GM18873 (cell line): ENCODE data around the gene PAMR1.
"Not testable (repeated sequence)": the region's sequence is repeated elsewhere in the genome, so short reads cannot be mapped to it uniquely, and the experiment has no call there.

Experiments used
- ATAC-seq: cut with Tn5 transposase; IDR thresholded peaks from one replicate; pipeline ENCODE4 v1.9.1; 2021; ENCODE audit warnings: mild to moderate bottlenecking, moderate library complexity, moderate number of reproducible peaks; ENCODE audit not compliant: unreplicated experiment, low FRiP score

The PAMR1 gene, protein sequence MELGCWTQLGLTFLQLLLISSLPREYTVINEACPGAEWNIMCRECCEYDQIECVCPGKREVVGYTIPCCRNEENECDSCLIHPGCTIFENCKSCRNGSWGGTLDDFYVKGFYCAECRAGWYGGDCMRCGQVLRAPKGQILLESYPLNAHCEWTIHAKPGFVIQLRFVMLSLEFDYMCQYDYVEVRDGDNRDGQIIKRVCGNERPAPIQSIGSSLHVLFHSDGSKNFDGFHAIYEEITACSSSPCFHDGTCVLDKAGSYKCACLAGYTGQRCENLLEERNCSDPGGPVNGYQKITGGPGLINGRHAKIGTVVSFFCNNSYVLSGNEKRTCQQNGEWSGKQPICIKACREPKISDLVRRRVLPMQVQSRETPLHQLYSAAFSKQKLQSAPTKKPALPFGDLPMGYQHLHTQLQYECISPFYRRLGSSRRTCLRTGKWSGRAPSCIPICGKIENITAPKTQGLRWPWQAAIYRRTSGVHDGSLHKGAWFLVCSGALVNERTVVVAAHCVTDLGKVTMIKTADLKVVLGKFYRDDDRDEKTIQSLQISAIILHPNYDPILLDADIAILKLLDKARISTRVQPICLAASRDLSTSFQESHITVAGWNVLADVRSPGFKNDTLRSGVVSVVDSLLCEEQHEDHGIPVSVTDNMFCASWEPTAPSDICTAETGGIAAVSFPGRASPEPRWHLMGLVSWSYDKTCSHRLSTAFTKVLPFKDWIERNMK

GRCh38 chr11:35525501-35526175 is at the start of gene PAMR1:
TSS of gene PAMR1 (minus strand) at chr11:35525616. CDS start at chr11:35525585, 31 bp downstream.
- no peak for ATAC-seq

DNA sequence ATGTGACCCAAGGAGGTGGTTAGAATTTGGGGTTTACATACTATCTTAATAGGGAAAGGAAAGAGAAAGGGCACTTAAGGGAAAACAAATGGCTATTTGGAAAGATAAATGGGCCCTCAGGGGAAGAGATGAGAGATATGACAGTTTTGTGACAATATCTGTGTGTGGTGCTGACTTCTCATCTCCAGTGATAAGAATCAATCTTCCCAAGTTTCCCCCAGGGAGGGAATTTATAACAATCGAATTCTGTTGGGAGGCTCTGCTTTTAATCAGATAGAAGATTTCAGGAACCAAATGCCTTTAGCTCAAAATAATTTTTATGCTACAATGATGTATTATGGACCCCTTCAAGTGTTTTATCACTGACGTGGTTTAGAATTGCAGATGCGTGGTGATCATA is 46.3 kb upstream of the PAMR1 start:
- no peak for ATAC-seq

- no peak for ATAC-seq
These were observed 42.5 kb upstream of the PAMR1 start for GRCh38 chr11:35567737-35568465.

GRCh38 chr11:35566885-35567284 is 41.5 kb upstream of the PAMR1 start:
- ATAC-seq = no peak

- ATAC-seq = no peak
These were observed 40.8 kb upstream of the PAMR1 start for GRCh38 chr11:35566181-35566580.

DNA sequence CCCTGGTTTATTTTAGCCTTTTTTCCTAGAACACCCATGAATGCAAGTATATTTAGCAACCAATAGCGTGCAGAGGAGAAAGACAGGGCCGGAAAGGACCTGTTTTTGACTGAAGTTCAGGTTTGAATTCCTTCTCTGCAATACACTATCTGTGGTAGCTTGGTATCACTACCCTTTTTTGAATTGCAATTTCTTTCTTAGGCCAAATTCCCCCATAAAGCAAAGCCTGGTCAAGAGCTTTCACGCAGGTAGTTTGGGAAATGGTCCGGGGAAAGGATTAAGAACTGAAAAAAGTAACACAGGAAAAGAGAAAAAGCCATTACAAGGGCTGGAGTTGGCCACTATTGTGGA is 38.8 kb upstream of the PAMR1 start:
- ATAC-seq = no peak

GRCh38 chr11:35563484-35564244 is 38.2 kb upstream of the PAMR1 start:
- no peak for ATAC-seq

GRCh38 chr11:35559949-35560348 is 34.5 kb upstream of the PAMR1 start:
- no peak for ATAC-seq

DNA sequence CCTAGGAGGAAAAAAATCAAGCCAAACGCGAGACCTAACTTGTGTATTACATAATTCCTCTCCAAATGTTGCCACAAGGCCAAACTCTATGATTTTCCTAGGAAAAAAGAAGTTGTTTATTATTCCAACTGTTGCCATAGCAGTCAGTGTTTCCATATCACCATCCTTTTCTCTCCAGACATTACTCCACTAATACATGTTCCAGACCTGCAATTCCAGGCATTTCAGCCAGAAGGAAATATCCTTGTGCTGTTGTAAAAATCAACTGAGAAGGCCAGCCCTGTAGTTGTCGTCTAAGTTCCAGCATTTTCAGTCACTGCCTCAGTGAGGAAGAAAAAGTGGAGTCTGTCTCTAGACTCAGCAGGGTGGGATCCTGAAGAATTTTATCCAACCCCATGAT is 33.1 kb upstream of the PAMR1 start:
- no peak for ATAC-seq

DNA sequence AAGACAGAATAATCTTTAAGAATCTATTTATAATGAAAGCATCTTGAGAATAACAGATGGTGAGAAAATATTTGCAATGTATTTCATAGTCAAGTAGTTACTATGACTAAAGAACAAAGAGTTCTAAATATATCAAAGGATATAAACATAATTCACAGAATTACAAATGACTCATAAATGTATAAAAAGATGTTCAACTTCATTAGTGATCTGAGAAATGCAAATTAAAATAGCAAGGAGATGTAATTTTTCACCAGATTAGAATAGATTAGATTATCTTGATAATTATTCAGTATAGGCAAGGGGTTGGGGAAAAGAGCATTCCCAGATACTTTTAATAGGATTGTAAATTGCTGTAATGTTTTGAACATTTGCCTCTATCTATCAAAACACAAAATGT is 30.1 kb upstream of the PAMR1 start:
- no peak for ATAC-seq

DNA sequence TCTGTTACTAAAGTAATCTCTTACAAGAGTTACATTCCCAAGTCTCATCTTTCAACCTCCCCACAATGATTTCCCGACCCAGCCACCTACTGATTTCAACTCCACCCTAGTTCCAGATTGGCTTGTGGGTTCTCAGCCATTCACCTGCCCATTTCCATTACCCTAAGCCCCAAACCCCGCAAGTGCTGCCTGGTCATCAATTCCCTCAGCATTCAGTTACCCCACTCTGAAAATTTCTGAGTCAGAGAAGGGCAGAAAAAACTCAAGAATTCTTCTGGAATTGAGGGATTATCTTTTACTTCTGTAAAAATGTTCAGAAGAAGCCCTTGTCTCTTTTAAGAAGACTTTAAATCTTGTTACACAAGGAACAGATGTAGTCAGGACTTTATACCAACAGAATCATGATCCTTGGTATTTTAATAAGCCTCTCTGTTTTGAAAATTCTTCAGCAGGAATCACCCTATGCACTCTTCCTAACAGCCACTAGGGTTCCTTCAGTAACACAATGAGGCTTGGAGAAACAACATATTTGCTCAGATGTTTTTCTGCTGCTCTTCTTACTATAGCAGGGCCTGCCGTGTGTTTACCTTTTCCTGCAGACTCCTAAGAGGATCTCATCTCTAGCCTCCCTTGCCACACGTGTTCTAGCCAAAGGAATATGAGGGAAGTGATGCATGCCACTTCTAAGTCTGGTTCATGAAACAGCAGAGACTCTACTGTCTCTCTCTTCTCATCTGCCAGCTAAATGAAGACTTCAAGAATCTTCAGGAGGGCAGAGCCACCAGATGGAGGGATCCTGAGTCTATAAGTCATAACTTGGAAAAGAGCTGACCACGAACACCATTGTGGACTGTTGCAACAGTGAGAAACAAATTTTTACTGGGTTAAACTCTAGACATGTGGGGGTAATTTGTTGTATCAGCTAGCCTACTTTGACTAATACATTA is 29.3 kb upstream of the PAMR1 start:
- ATAC-seq = no peak

DNA sequence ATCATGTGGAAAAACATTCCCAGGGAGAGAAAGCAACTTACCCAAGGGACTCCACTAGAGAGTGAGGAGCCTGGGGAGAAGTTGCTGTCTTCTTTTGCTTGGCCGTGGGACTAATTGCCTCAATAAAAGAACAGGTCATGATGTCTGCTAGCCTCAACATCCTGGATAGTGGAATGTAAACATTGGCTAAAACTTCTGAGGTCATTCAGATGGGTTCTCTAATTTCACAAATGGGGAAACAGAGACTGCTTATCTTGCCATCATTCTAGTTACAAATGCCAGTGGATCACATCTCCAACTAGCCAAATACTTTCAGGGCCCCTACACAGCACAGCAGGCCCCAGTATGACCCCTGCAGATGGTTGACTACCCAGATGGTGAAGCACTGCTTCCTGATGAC is 28.4 kb upstream of the PAMR1 start:
- no peak for ATAC-seq

DNA sequence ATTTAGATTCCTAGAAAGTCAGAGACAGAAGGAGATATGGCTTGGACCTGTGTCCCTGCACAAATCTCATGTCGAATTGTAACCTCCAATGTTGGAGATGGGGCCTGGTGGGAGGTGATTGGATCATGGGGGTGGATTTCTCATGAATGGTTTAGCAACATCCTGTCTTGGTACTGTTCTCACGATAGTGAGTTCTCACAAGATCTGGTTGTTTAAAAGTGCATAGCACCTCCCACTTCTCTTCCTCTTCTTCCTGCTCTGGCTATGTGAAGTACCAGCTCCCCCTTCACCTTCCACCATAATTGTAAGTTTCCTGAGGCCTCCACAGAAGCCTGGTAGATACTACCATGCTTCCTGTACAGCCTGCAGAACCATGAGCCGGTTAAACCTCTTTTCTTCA is 27.6 kb upstream of the PAMR1 start:
- no peak for ATAC-seq

DNA sequence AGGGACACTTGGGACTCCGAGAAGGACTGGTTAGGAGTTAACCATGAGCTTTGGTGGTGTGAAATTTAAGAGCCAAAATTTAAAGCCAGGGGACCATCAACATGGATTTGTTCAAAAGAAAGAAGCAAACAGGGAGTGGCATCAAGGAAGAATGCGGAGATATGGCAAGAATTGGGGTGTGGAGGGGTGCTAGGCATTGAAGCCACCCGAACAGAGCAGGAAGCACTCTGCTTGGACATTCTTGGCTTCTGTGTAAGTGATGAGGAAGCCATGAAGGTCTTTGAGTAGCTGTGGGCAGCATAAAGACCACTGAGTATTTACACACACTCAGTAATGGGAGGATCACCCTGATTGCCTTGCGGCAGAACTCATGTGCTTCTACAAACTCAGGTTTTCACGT is 27.2 kb upstream of the PAMR1 start:
- ATAC-seq = no peak

DNA sequence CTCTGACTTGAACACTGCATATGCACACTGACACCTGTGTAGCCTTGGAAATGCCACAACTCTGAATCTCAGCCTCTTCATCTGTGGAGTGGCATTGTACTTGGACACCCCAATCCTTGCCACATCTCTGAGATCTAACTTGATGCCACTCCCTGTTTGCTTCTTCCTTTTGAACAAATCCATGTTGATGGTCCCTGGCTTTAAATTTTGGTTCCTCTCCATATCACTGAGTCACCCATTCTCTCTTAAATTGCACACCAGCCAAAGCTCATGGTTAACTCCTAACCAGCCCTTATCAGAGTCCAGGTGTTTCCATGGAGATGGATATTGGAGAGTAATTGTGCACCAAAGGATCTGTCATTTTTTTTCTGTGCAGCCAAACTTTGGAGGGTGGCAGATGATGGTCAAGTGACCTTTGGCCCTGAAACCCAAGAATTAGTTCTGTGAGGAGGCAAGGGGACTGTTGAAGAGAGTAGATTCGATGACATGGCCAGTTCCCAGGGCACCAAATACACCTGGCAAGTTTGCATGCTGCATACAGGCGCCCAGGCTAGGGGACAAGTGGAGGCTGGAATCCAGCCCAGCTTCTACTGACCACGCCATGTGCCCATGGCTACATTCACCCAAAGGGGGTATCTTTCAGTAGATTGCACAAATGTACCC is 25.1 kb upstream of the PAMR1 start:
- ATAC-seq = no peak

GRCh38 chr11:35549787-35550186 is 24.4 kb upstream of the PAMR1 start:
- ATAC-seq = no peak

DNA sequence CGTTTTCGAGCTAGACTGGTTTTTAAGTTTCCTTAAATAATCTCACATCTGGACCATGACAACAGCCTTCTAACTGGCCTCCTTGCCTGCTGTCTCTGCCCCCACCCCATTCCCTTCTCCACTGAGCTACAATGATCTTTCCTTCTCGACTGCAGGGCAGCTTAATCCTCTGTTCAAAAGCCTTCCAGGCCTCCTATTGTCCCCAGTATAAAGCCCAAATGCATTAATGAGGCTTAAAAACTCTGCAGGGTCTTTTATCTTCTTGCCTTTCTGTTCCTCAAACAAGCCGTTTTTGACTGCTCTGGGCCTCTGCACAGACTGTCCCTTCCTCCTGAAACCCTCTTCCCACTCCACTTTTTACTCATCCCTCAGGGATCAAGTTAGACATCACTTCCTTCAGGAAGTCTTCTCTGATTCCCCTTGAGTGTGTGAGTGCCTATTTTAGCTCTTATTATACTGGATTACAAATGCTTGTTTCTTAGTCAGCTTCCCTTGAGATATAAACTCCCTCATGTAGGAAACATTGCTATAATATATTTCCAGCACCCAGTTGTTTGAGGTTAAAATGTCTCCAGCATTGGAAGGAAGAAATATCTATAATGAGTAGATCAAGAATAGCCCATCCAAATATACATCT is 23.6 kb upstream of the PAMR1 start:
- ATAC-seq = no peak

- not testable (repeated sequence) for ATAC-seq
These were observed 22.6 kb upstream of the PAMR1 start for GRCh38 chr11:35547995-35548394.
